DMS153 treated with DMSO at 0.1 percent for 48 hours (cell line): ENCODE measurements around the gene SGPP2.
"Not testable (repeated sequence)": the region's sequence is repeated elsewhere in the genome, so short reads cannot be mapped to it uniquely, and the experiment has no call there.

Source experiments
- DNase-seq: peaks from one replicate; lab custom pipeline; 2025; ENCODE audit not compliant: unreplicated experiment; lab: John Stamatoyannopoulos, UW

Gene SGPP2

DNA sequence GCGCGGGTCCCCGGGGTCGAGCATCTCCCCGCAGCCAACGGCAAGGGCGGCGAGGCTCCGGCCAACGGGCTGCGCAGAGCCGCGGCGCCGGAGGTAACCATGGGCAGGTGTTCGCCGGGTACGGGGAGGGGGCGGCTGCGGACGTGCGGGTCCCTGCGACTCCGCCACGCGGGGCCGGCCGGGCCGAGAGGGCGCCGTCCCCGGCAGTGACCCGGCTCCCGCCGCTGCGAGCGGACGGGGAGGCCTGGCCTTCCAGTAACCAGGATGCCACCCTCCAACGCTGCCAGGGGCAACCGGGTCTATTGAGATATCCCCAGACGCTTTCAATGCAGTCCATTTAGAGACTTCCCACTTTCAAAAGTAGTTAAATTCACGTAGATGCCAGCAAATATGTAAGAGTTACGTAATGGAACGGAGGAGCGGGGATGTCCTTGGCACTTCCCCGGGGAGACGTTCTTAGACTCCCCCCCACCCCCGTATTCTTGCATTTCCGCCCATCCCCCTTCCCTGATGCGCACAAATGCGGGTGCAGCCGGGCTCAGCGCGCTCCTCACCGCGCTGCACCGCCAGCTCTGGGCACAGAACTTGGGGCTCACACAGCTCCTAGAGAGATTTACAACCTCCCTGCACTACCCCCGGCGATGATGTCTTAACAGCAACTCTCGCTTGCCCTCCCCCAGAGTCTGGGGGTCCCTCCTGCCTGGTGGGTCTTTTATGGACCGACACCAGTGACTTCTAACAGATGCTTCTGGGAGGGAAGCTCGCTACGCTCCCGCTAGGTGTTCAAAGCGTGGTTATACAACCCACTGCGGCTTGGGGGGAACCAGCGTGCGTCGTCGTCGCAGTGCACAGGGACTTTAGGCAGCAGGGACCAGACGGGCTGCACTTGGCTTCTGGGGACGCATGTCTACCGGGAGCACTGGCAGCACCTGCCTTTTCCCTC is 657 bp downstream of the SGPP2 start:
- DNase-seq: peak; percentile 18

DNA sequence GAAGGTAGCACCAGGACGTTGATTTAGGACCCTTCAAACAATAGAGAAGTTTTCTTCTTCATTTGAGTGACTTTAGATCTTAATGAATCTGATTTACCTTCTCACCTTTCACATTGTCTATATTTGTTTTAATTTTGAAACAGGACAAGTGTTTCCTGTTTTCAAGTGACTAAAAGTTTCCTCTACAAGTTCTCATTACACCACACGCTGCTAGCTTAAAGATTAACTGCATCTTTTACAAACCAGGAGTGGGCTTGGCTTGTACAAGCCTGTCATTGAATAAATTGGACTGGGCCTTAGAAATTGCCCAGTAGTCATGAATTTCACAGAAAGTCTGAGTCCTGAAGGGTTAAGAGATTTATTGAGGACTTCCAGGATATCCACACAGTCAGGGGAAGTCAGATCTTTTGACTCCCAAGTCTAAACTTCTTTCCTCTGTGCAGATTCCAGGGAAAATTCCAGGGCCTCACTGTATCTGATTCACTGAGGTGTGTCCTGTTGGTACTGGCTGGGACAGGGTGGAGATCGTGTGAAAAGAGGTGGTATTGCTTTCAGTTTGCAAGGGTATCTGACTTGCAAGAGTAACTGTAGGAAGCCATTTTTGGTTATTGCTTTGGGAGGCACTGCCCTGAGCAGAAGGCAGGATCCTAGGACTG is 3.4 kb downstream of the SGPP2 start:
- no peak for DNase-seq

DNA sequence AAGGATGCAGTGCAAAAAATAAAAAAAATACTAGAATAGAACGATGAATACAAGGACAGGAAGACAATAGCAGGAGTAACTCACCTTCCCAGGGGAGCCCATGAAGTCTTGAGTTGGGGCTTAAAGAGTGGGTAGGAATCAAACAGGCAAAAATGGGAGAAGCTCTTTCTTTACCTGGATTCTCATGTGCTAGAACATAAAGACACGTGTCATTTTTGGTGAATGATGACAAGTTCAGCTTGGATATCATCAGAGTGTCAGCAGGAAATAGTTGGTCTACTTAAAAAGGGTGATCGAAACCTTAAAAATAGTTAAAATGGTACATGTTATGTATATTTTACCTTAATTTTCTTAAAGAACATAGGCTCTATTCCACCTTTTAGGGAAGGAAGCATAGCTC is 5.7 kb downstream of the SGPP2 start:
- no peak for DNase-seq

DNA sequence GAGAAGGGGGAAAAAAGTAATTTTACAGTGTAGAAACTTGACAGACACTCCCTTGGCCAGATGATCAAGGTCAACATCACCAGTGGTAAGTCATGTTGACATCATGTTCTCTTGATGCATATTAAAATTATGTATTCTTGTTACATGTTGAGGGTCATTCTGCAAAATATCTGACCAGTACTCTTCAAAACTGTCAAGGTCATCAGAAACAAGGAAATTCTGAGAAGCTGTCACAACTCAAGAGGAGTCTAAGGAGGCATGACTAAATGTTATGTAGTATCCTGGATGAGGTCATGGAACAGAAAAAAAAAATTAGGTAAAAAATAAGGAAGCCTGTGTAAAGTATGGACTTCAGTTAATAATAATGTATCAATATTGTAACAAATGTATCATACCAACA is 6.3 kb downstream of the SGPP2 start:
- DNase-seq: no peak

DNA sequence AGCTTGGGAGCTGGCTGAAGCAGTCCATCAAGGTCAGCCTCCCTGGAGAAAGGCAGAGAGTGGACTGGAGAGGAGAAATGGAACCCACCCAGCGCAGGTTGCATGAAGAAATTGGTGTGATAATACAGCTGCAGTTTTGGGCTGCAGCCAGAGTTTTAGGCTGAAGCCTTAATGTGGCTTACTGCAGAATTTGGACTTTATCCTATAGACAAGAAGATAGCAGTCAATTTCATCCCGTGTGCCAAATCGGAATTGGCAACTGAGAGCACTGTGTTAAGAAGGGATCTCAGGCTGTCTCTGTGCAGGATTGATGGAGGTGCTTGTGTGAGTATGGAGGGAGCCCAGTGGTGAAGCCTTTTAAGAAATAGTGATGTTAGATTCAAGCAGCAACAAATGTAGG is 7.5 kb downstream of the SGPP2 start:
- no peak for DNase-seq

DNA sequence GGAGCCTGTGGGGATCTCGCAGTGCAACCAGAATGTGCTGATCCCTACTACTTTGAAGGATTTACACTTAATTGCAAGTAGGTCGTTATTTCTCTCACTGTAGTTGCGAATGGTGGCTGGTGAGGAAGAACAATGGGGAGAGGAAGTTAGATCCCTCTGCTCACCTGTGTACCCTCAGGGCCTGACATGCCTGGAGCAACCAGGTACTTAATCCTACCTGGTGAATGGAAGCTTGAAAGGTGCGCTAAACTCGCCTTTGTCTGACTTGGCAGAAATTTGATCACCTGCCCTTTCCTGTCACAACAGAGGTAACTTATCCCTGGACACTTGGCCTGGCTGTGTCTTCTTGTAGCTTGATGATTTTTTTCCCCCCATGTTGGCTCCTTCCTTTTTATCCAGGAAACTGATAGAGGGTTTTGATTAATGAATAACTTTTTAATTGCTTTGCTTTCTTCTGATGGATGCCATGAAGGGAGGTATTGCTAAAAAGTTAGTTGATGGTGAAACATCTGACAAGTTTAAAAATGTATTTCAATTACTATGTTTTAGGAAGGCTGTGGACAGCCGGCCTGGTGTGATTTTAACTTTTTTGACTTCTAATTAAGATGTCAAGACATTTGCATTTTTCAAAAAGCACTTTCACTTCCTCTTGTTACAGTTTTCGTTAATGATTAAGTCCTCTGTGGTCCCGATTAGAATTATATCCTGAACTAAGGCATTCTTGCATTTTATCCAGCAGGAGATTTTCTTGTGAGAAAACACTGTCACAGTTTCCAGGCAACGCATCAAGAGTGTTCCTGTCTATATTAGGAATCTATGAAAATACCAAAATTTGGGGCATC is 9.2 kb downstream of the SGPP2 start:
- peak; percentile 85 for DNase-seq

DNA sequence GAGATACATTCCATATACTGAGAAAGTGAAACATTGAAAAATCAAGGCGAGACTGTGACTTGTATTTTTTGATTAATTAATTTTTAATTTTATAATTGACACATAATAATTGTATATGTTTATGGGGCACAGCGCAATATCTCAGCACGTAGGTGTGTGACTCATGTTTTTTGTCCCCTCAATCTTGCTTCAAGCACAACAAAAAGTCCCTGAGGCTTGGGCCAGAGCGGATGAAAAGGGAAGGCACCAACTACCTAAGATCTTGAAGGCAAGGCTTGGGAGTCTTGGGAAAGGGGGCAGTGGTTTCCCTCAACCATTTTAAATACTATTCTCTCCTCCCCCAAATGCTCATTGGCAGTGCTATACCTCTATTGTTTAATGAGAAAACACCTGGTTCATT is 9.9 kb downstream of the SGPP2 start:
- DNase-seq: no peak

DNA sequence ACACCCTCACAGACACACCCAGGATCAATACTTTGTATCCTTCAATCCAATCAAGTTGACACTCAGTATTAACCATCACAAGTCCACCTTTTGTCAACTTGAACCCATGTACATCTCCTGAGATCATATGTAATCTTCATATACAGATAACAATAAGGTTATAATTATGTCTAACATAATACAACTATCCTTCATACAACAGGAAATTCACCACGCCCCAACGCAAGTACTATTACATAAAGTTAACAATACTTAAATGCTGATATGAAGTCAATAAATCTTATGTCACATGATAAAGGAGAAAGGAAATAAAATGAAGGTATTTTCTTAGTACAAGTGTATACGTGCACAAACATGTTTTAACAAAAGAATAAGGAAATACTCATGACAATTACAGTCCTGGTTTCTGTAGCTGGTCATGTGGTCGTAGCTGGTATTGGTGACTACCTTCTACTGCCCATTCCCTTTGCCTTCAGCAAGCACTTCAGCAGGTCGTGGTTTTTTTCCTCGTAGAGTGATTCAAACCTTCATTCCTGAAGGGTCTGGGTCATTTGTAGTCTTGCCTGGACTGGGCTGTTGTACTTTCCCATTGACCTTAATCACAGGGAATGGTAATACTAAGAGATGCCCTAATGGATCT is 11.2 kb downstream of the SGPP2 start:
- DNase-seq: not testable (repeated sequence)

DNA sequence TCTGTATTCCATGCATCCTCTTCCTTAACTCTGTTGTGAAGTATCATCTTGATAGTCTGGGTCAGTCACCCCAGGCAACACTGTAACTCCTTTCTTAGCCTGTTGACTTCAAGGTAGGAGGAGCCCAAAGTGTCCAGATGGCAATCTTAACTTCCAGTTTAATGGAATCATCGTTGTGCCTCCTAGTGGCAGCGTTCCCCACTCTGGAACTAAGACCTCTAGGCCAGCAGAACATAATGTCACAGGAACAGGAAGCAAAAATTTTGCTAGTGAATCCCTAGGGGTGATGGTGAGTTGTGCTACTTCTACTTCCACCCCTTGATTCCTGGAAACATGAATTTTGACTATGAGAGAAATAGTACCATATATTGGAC is 11.7 kb downstream of the SGPP2 start:
- DNase-seq: no peak

DNA sequence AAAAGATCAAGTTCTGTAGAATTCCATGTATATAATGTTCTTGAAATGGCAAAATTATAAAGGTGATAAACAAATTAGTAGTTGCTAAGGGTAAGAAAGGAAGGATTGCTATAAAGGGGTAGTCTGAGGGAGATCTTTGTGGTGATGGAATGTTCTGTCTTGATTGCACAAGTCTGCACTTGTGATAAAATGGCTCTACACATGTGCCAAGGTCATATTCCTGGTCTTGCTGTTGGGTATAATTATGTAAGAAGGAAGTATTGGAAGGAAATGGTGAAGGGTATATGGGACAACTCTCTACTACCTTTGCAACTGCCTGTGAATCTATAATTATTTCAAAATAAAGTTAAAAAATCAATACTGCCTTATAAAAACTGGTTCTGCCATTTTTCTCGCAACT is 15.3 kb downstream of the SGPP2 start:
- DNase-seq: no peak

DNA sequence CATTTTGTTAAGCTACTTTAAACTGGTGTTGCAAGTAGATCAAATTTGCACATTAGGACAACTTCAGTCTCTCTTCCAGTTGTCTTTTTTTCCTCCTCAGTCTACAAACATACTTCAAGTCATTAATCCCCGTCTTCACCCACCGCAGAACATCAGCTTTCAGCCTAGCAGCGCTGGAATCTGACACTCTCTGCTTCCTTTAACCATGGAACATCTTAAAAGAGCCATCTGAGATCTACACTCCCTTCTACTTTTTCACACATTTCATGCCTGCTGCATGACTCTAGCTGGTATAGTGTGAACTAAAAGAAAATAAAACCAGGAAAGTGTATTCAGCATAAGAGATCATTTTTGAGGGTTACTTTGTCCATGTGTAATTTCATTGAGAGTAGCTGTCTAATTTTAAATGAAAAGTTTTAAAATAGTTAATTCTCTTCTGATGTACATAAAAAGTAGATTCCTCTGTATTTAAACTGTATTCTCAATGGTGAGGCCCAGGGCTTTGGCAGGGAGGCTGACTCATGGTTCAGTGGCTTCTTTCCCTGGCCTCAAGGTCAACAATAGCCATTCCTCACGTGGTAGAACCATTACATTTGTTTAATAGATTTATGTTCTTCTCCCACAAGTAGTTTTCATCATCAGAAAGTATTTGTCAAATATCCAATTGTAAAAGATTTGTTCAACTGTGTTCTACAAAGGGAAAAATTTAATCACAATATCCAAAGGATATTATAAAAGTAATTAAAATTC is 16.5 kb downstream of the SGPP2 start:
- DNase-seq: no peak

DNA sequence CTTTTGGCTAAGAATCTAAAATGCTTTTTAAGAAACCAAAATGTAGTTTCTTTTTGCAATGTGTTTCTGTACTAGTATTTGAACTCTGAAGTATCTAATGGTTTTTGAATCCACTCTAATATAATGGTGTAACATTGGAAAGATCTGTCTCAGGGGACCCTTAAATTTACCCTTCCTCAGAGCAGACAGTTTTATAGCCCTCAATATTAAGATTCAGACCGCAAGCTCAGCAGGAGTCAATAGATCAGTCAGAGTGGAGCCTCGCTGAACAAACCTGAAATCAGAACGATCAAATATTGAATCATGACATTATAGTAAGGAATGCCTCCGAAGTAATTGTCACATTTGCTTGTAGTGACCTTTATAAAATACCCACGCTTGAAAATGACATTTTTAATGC is 18.3 kb downstream of the SGPP2 start:
- peak; percentile 57 for DNase-seq

DNA sequence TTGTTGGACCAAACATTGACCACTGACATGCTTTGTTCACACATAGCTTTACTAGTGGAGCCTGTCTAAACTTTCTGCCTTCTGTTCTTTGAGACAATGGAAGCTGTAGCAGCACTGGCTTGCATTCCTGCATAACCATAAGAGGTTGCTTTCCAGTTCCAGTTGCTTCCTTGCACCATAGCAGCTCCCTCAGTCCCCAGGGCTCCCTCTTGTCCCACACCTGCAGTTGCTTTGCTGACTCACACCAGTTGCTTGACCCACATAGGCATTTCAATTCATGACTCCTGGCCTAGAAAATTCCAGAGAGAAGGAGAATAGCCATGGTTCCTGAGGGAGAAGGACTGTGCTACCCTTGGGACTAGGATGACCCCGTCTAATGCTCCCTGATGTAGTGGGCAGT is 20.9 kb downstream of the SGPP2 start:
- DNase-seq: no peak

DNA sequence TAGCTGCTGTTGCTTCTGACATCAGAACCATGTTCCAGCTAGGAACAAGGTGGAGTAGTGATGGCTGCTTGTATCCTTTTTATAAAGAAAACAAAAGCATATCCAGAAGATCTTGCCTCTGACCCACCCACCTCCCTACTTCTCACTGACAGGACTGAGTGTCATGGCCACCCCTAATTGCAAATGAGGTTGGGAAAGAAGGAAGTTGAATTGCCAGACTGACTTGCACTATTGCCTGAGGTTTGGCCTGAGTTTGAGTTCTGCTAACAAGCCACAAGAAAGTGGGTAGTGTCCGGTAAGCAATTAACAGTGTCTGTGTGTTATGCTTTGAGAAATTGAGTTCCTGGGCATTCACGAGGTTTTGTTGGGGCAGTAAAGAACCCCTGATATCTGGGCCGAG is 22.8 kb downstream of the SGPP2 start:
- DNase-seq: no peak

DNA sequence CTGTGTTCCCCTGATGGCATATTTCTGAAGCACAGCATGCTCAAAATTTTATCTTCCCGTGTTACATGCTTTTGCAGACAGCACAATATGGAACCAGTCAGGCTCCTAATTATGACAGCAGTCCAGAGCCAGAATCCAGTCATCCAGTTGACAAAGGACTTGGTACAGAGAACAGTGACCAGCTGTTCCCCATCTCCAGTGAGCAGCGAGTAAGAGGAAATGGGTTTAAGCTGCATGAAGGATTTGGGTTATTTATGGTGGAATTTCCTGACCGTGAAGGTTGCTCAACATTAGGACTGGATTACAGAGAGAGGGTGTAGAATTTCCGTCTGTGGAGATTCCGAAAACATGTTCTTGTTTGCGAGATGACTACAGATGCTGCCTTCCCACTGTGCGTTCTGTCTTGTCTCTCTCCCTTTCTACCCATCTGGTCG is 24.4 kb downstream of the SGPP2 start:
- DNase-seq: no peak

DNA sequence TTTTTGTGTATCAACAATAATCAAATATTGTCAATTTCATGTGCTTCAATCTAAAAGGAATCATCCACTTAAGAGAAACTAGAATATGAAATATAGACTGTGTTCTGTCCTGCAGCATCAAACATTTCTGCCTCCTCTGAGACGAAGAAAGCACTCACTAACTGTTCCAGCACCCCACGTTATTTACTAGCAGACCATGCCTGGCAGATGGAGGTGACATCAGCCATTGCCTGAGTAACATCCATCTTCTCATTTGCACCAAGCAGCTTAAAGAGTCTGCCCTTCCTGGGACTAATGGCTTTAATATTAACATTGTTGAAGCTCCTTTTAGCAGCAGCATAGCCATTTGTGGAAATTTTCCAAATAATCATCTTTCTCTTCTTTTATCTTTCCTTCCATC is 25.7 kb downstream of the SGPP2 start:
- no peak for DNase-seq

DNA sequence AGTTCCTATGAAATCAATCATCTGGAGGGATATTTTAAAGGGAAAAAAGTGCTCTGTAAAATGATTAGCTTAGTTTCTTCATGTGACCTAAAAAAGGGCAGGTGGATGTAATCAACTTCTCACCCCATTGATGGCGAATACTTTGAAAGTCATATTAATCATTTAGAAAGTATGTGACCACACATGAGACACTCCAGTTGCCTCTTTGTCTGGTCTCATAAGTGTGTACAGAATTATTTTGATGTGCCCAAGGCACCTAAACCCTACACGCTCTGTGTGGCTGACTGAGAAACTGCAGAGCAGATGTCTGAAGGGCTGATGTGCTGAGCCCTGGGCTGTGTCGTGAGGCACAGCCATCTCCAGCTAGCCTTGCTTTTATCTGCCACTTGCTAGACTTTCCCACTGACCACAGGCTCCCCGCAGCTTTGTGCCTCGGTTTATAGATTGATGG is 26.9 kb downstream of the SGPP2 start:
- no peak for DNase-seq

DNA sequence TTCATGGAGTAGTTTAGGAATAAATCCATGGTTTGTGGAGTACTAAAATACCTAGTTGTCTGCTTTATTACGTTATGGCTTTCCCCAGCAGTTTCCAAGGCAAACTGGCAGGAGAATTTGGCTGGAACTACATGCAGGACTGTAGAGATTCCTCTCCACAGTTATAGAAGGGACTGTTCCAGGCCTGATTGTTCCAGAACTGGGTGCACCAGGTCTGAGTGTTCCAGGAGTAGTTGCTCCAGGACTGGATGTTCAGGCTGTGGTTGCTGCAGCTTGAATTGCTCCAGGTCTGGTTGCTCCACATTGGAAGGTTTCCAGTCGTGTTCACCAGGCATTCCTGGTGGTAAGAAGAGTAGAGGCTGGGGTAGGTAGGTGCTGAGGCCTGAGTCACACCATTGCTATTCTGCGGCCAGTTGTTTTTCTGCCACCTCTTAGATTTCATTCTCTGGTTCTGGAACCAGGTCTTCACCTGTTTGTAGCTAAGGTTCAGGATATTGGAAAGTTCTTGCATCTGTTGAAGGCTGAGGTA is 28.1 kb downstream of the SGPP2 start:
- DNase-seq: no peak

DNA sequence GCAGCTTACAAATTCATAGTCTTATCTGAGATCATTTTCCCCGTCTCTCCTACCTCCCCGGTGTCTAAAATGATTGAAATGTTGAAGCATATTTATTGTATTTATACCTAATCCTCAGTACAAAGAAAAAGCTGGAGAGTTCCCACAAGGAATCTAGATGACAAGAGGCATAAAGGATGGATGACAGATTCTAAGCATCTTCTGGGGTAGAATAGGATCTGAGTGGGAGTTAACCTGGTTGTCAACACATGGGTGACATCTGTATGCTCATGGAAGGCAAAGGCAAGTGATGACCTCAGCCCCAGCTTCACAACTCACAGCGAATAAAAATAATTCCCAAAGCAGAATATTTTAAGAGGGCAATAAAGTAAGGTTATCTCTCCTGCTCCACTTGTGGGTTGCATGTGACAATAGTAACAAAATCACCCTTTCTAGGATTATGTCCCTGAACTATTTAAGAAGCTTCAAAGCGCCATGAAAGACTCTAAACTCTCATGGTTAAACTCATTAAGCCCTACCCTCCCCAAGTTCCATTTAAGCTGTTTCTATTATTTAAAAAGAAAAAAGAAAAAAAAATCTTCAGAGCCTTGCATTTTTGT is 32.2 kb downstream of the SGPP2 start:
- DNase-seq: no peak

DNA sequence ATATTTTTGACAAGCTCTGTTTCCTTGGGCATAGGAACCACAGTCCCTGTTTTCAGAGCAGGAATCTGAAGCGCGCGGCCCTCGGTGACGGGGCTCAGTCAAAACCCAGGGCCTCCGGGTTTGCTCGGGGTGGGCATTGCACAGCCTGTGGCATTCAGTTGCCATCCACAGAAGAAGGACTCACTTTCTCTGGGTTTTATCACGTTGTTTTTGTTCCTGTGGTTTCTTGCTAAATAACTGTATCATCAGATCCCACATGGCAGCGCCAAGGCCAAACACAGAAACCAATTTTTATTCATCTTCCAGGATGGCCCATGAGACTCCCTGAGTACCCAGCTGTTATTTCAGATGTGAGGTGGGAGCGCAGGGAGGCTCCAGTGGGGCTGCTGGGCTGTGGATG is 35.6 kb downstream of the SGPP2 start:
- DNase-seq: no peak
